Panc1 (cell line): Measurements from ENCODE around the gene NPR3.

Source experiments
- POLR2AphosphoS5 ChIP-seq: IDR thresholded peaks from 2 replicates; pipeline ENCODE4 v1.6.1; 2012; ENCODE audit warnings: mild to moderate bottlenecking, low read depth, low read length, moderate library complexity
- SIN3A ChIP-seq: IDR thresholded peaks from 2 replicates; pipeline ENCODE4 v1.6.1; 2012; ENCODE audit warnings: low read depth, mild to moderate bottlenecking, low read length, moderate library complexity, borderline replicate concordance; ENCODE audit not compliant: insufficient read depth
- TCF7L2 ChIP-seq: IDR thresholded peaks from 2 replicates; pipeline ENCODE4 v1.6.1; 2011; ENCODE audit warnings: mild to moderate bottlenecking, low read depth, low read length, inconsistent platforms
- TF ChIP-seq, protein P1 (sequence below): fragments of 450-650 bp; IDR thresholded peaks from 2 replicates; pipeline ENCODE4 v1.5.1; 2017; ENCODE audit warnings: mild to moderate bottlenecking
- TF ChIP-seq, protein P2 (sequence below), 2 experiments: IDR thresholded peaks; 2 replicates each; pipeline ENCODE4 v1.6.1; 2011 to 2012; ENCODE audit warnings: low read depth in 2 of 2, control low read depth in 1 of 2, low read length in 1 of 2, mild to moderate bottlenecking in 1 of 2, moderate library complexity in 1 of 2; ENCODE audit not compliant: insufficient read depth in 1 of 2

DNA sequence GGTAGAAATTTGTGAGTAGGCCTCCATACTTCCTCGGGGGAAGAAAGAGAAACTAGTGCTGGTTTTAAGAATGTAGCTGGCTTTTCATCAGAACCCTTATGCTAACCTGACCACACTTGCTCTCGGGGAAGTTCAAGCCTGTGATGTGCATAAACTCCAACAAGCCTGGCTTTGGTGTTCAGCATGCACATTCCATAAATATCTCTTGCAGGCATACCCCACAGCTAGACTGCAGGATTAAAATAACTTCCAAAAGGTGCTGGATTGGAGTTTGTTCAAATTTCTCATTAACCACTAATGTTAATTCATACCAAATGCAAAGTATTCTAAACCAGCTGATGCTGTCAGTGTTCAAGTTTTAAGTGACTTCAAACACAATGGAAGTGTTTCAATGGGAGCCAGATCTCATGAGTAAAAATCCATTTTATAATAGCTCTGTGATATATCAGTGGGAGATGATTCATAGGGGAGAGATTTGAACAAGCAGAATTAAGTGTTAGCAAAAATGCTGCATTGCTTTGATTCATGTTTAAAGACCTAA, 79.4 kb downstream of the NPR3 start:
- TF ChIP-seq POLR2AphosphoS5 (no peak), TCF7L2 (no peak), SIN3A (no peak)
- TF ChIP-seq, protein P1, sequence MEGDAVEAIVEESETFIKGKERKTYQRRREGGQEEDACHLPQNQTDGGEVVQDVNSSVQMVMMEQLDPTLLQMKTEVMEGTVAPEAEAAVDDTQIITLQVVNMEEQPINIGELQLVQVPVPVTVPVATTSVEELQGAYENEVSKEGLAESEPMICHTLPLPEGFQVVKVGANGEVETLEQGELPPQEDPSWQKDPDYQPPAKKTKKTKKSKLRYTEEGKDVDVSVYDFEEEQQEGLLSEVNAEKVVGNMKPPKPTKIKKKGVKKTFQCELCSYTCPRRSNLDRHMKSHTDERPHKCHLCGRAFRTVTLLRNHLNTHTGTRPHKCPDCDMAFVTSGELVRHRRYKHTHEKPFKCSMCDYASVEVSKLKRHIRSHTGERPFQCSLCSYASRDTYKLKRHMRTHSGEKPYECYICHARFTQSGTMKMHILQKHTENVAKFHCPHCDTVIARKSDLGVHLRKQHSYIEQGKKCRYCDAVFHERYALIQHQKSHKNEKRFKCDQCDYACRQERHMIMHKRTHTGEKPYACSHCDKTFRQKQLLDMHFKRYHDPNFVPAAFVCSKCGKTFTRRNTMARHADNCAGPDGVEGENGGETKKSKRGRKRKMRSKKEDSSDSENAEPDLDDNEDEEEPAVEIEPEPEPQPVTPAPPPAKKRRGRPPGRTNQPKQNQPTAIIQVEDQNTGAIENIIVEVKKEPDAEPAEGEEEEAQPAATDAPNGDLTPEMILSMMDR, result no peak
- TF ChIP-seq, protein P2, sequence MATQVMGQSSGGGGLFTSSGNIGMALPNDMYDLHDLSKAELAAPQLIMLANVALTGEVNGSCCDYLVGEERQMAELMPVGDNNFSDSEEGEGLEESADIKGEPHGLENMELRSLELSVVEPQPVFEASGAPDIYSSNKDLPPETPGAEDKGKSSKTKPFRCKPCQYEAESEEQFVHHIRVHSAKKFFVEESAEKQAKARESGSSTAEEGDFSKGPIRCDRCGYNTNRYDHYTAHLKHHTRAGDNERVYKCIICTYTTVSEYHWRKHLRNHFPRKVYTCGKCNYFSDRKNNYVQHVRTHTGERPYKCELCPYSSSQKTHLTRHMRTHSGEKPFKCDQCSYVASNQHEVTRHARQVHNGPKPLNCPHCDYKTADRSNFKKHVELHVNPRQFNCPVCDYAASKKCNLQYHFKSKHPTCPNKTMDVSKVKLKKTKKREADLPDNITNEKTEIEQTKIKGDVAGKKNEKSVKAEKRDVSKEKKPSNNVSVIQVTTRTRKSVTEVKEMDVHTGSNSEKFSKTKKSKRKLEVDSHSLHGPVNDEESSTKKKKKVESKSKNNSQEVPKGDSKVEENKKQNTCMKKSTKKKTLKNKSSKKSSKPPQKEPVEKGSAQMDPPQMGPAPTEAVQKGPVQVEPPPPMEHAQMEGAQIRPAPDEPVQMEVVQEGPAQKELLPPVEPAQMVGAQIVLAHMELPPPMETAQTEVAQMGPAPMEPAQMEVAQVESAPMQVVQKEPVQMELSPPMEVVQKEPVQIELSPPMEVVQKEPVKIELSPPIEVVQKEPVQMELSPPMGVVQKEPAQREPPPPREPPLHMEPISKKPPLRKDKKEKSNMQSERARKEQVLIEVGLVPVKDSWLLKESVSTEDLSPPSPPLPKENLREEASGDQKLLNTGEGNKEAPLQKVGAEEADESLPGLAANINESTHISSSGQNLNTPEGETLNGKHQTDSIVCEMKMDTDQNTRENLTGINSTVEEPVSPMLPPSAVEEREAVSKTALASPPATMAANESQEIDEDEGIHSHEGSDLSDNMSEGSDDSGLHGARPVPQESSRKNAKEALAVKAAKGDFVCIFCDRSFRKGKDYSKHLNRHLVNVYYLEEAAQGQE (IDR thresholded peaks at IDR 0.05; ENCODE audit: insufficient read depth in 1 of 2, low read depth in 2 of 2, low read length in 1 of 2), result no peak
